Effector memory CD8-positive, alpha-beta T cell (primary cell): ENCODE data around the gene GAREM1.

Experiments
- ATAC-seq: fragments of 150-1000 bp; cut with Tn5 transposase; replicated peaks from 2 replicates; pipeline ENCODE4 v1.10.0; 2021; ENCODE audit warnings: mild to moderate bottlenecking, moderate library complexity
- DNase-seq, 3 experiments: peaks; one replicate each; pipeline ENCODE4 v3.0.0; 2021
- H3K27ac Mint-ChIP-seq, 2 donors: one replicate each; pipeline ENCODE4 v1.8.0; 2022; ENCODE audit warnings: mild to moderate bottlenecking in 2 of 2, mixed read lengths in 2 of 2, moderate library complexity in 2 of 2
- H3K27me3 Mint-ChIP-seq, 2 donors: one replicate each; pipeline ENCODE4 v1.8.0; 2022; ENCODE audit warnings: mixed read lengths in 2 of 2
- H3K36me3 Mint-ChIP-seq: one replicate; pipeline ENCODE4 v1.8.0; 2022; ENCODE audit warnings: mild to moderate bottlenecking, moderate library complexity, mixed read lengths; ENCODE audit not compliant: insufficient read depth
- H3K4me1 Mint-ChIP-seq, 2 donors: one replicate each; pipeline ENCODE4 v1.8.0; 2022; ENCODE audit warnings: low read depth in 2 of 2, mixed read lengths in 2 of 2
- H3K4me3 Mint-ChIP-seq, 2 donors: one replicate each; pipeline ENCODE4 v1.8.0; 2022; ENCODE audit warnings: mild to moderate bottlenecking in 2 of 2, mixed read lengths in 2 of 2, moderate library complexity in 2 of 2
- H3K9me3 Mint-ChIP-seq, 2 donors: one replicate each; pipeline ENCODE4 v1.8.0; 2022; ENCODE audit warnings: mixed read lengths in 2 of 2

The GAREM1 gene

DNA sequence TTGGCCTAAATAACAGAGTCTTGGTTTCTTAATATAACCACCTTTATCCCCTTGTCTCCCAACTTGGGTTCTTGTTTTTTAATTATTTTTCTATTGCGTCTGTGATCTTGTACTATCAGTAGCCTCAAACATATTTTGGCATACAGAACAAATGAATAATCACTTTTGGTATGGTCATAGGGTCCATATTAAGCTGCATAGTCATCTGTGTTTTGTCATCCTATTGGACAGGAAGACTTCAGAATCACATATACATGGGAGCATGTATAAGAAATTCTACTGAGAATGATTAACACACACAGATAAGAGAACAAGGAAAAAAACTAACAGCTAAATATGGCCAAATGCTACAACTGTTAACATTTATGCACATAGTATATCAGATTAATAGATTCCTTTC is 154.8 kb downstream of the GAREM1 start:
- Mint-ChIP-seq H3K9me3 (no peaks in the 10 kb centered on the region), H3K36me3 (no peaks in the 10 kb centered on the region), H3K27me3 (no peaks in the 10 kb centered on the region), H3K4me3 (no peak overlapping the region), H3K27ac (no peak overlapping the region), H3K4me1 (no peaks in the 10 kb centered on the region)
- DNase-seq (no peak), ATAC-seq (no peak)

DNA sequence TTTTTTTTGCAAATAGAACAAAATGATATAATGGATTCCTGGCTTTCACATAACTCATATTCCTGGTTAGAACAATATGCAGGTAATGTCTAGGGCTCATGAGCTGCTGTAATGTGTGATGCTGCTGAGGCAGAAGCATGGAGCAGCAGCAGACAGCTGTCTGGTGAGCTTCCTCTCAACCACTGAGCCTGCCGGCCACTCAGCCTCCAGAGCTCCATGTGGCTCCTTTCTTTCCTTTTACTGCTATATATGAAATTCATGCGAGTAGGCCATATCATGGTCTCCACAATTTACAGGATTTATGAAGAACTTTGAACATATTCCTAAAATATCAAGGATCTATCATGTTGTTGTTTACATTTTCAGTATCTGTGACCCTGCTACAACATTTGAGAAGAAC is 159.9 kb downstream of the GAREM1 start:
- no peaks in the 10 kb centered on the region for H3K9me3 Mint-ChIP-seq
- DNase-seq (no peak), ATAC-seq (no peak)
- H3K4me3 Mint-ChIP-seq = no peak overlapping the region
- no peaks in the 10 kb centered on the region for H3K36me3 Mint-ChIP-seq
- no peaks in the 10 kb centered on the region for H3K4me1 Mint-ChIP-seq
- H3K27me3 Mint-ChIP-seq = peaks cover 7 to 8% of the 10 kb centered on the region in 2 donors
- no peak overlapping the region for H3K27ac Mint-ChIP-seq

GRCh38 chr18:32310101-32310500 is 160.6 kb downstream of the GAREM1 start:
- Mint-ChIP-seq H3K4me3 (no peak overlapping the region), H3K27me3 (peaks cover 8 to 12% of the 10 kb centered on the region in 2 donors), H3K9me3 (no peaks in the 10 kb centered on the region), H3K27ac (no peak overlapping the region), H3K4me1 (no peaks in the 10 kb centered on the region), H3K36me3 (no peaks in the 10 kb centered on the region)
- ATAC-seq (no peak), DNase-seq (no peak)

- Mint-ChIP-seq H3K4me1 (no peaks in the 10 kb centered on the region), H3K27me3 (peaks cover 8 to 17% of the 10 kb centered on the region in 2 donors), H3K9me3 (no peaks in the 10 kb centered on the region), H3K36me3 (no peaks in the 10 kb centered on the region), H3K27ac (no peak overlapping the region), H3K4me3 (no peak overlapping the region)
- DNase-seq (no peak), ATAC-seq (no peak)
Observed at GRCh38 chr18:32308493-32309120, 162.1 kb downstream of the GAREM1 start.

GRCh38 chr18:32303400-32303799 is 167.3 kb downstream of the GAREM1 start:
- DNase-seq (no peak), ATAC-seq (no peak)
- Mint-ChIP-seq H3K4me3 (no peak overlapping the region), H3K27ac (no peak overlapping the region), H3K4me1 (no peaks in the 10 kb centered on the region), H3K27me3 (peaks cover 10 to 17% of the 10 kb centered on the region in 2 donors), H3K9me3 (no peaks in the 10 kb centered on the region), H3K36me3 (no peaks in the 10 kb centered on the region)

DNA sequence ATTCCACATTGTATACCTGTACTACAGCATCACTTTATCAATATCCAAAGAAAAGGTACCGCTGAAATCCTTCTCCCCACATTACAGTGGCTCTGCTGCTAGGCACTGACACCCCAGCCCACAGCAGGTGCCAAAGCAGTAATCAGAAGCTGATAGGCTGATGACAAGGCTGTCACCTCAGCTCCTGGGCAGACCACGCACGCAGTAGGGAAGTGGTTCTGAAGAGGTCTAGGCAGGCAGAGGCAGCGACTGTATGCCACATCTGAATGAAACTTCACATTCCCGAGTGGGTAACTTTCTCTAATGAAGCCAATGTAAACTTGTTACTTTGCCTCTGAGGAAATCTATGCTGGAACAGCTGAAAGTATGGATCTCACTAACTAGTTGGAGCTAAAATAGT is 167.9 kb downstream of the GAREM1 start:
- Mint-ChIP-seq H3K27ac (no peak overlapping the region), H3K4me3 (no peak overlapping the region), H3K27me3 (peaks cover 16 to 17% of the 10 kb centered on the region in 2 donors), H3K4me1 (no peaks in the 10 kb centered on the region), H3K9me3 (no peaks in the 10 kb centered on the region), H3K36me3 (no peaks in the 10 kb centered on the region)
- DNase-seq = no peak
- ATAC-seq = no peak

- Mint-ChIP-seq H3K9me3 (no peaks in the 10 kb centered on the region), H3K4me3 (no peak overlapping the region), H3K4me1 (no peaks in the 10 kb centered on the region), H3K36me3 (no peaks in the 10 kb centered on the region), H3K27ac (no peak overlapping the region), H3K27me3 (peaks cover 17 to 18% of the 10 kb centered on the region in 2 donors)
- DNase-seq = no peak
- ATAC-seq = no peak
Observed at GRCh38 chr18:32301976-32302743, 168.5 kb downstream of the GAREM1 start.

GRCh38 chr18:32301361-32301760 is 169.3 kb downstream of the GAREM1 start:
- no peak for DNase-seq
- no peak overlapping the region for H3K27ac Mint-ChIP-seq
- H3K36me3 Mint-ChIP-seq = no peaks in the 10 kb centered on the region

DNA sequence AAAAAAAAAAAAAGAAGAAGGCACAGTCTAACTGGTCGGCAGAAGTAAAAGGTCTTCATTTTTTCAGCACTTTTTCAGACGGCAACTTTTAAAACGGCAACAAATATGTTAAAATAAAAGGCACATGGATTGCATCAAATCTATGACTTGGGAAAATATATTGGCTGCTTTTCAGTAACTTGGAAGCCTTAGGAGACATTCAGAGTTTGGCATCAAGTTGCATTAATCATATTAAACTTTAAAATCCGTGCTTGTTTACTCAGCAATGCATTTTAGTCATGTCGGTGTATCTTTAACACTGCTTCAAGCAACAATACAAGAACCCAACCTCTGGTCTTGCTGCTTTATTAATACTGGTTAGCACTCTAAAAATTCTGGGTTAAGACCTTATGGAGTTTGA is 169.8 kb downstream of the GAREM1 start:
- no peak for DNase-seq
- no peaks in the 10 kb centered on the region for H3K4me1 Mint-ChIP-seq
- peaks cover 11% of the 10 kb centered on the region in 2 donors for H3K27me3 Mint-ChIP-seq
- no peak overlapping the region for H3K4me3 Mint-ChIP-seq
- ATAC-seq = no peak
- no peaks in the 10 kb centered on the region for H3K9me3 Mint-ChIP-seq
- no peak overlapping the region for H3K27ac Mint-ChIP-seq
- no peaks in the 10 kb centered on the region for H3K36me3 Mint-ChIP-seq

More at GRCh38 chr18:32301361-32301760, 169.3 kb downstream of the GAREM1 start:
- H3K4me1 Mint-ChIP-seq = no peaks in the 10 kb centered on the region
- H3K27me3 Mint-ChIP-seq = peaks cover 16% of the 10 kb centered on the region in 2 donors
- no peak for ATAC-seq
- no peaks in the 10 kb centered on the region for H3K9me3 Mint-ChIP-seq
- no peak overlapping the region for H3K4me3 Mint-ChIP-seq

DNA sequence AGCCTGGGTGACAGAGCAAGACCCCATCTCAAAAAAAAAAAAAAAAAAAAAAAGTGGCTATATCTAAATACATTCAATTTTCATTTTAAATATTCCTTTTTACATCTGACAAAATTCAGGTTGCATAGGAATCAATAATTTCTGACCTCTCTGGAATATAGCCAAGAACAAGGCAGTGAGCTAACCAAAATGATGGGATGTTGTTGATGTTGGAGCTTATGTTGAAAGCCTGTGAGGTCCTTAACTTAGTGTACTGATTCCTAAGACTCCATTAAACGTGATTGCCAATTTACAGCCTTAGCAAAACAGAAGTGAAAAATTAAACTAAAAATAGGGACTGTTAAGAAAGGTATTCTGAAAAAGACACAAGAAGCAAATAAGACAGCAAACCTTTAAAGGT is 171.2 kb downstream of the GAREM1 start:
- no peaks in the 10 kb centered on the region for H3K36me3 Mint-ChIP-seq
- ATAC-seq (no peak), DNase-seq (no peak)
- H3K27ac Mint-ChIP-seq = no peak overlapping the region
- peaks cover 0 to 10% of the 10 kb centered on the region in 2 donors for H3K27me3 Mint-ChIP-seq
- H3K9me3 Mint-ChIP-seq = no peaks in the 10 kb centered on the region
- no peak overlapping the region for H3K4me3 Mint-ChIP-seq
- H3K4me1 Mint-ChIP-seq = no peaks in the 10 kb centered on the region

DNA sequence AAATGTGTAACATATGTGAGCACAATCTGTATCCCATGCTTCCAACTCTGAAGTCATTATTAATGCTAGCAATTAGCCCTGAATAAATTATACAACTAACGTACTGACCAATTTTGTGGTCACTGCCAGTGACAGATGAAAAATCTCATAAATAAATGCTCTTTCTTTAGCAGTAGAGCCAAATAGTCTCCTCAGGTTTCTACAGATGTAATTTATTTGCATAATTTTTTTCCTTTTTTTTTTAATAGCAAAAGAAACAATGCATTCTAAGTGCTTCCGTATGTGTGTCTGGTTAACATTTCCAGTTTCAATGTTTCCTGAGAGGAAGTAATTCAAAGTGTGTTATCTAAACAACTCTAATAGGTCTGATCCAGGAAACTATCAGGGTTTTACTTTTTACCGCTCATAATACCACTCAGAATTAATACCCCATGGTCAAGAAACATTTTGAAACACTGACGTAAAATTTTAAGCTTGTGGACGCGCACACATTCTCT is 172.5 kb downstream of the GAREM1 start:
- ATAC-seq (no peak), DNase-seq (no peak)
- H3K4me1 Mint-ChIP-seq = no peaks in the 10 kb centered on the region
- peaks cover 0 to 10% of the 10 kb centered on the region in 2 donors for H3K27me3 Mint-ChIP-seq
- no peaks in the 10 kb centered on the region for H3K36me3 Mint-ChIP-seq
- H3K27ac Mint-ChIP-seq = no peak overlapping the region
- H3K4me3 Mint-ChIP-seq = no peak overlapping the region
- H3K9me3 Mint-ChIP-seq = no peaks in the 10 kb centered on the region

GRCh38 chr18:32297579-32298170 is 173.0 kb downstream of the GAREM1 start:
- DNase-seq (no peak), ATAC-seq (no peak)
- H3K4me3 Mint-ChIP-seq = no peak overlapping the region
- no peaks in the 10 kb centered on the region for H3K4me1 Mint-ChIP-seq
- H3K36me3 Mint-ChIP-seq = no peaks in the 10 kb centered on the region
- H3K9me3 Mint-ChIP-seq = no peaks in the 10 kb centered on the region
- no peak overlapping the region for H3K27ac Mint-ChIP-seq
- peaks cover 0 to 10% of the 10 kb centered on the region in 2 donors for H3K27me3 Mint-ChIP-seq

DNA sequence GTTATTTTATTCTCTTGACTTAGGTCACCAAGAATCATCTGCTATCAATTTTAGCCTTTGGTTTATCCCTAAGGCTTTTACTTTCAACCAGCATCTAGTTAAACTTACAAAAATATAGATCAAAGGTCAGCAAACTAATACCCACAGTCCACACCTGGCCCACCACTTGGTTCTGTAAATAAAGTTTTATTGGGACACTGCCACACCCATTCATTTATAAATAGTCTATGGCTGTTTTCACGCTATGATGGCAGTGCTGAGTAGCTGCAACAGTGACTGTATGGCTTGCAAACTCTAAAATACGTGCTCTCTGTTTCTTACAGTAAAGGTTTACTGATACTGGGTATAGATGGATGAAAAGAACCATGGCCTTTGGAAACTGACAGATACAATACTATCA is 173.8 kb downstream of the GAREM1 start:
- no peaks in the 10 kb centered on the region for H3K36me3 Mint-ChIP-seq
- ATAC-seq (no peak), DNase-seq (no peak)
- H3K27me3 Mint-ChIP-seq = peaks cover under 1 to 10% of the 10 kb centered on the region in 2 donors
- H3K4me3 Mint-ChIP-seq = no peak overlapping the region
- no peaks in the 10 kb centered on the region for H3K9me3 Mint-ChIP-seq
- no peaks in the 10 kb centered on the region for H3K4me1 Mint-ChIP-seq
- no peak overlapping the region for H3K27ac Mint-ChIP-seq

GRCh38 chr18:32295604-32296003 is 175.1 kb downstream of the GAREM1 start:
- Mint-ChIP-seq H3K4me1 (no peaks in the 10 kb centered on the region), H3K36me3 (no peaks in the 10 kb centered on the region), H3K27ac (no peak overlapping the region), H3K9me3 (no peaks in the 10 kb centered on the region), H3K4me3 (no peak overlapping the region), H3K27me3 (peaks cover 5 to 10% of the 10 kb centered on the region in 2 donors)
- ATAC-seq = no peak
- DNase-seq = no peak
